Activated B cell treated with CpG ODN at 0.5 μM for 24 hours (primary cell): Measurements from ENCODE around the gene MTHFD1. TPM values are rescaled to one million over a fixed set of nuclear protein-coding genes. Genes with fewer than 3 reads are reported as not detected.

Source experiments
- ATAC-seq: fragments of 200-7000 bp; cut with Tn5 transposase; one replicate; pipeline ENCODE4 v1.10.0; 2021; ENCODE audit warnings: low read depth, mild to moderate bottlenecking, moderate library complexity
- CTCF ChIA-PET: fragments of 350-600 bp; sonication (Branson Sonifier 250); formaldehyde crosslinking; loops from one replicate; lab custom pipeline; 2021; ENCODE audit warnings: antibody characterized with exemption; lab: Charles Lee
- POLR2A ChIA-PET: fragments of 350-600 bp; sonication (Branson Sonifier 250); formaldehyde crosslinking; loops from one replicate; lab custom pipeline; 2021; ENCODE audit warnings: antibody characterized with exemption; lab: Charles Lee
- DNase-seq: peaks from one replicate; pipeline ENCODE4 v3.0.0; 2022
- H3K27ac Mint-ChIP-seq: one replicate; pipeline ENCODE4 v1.8.0; 2020; ENCODE audit warnings: mixed read lengths
- H3K27me3 Mint-ChIP-seq: one replicate; pipeline ENCODE4 v1.8.0; 2021; ENCODE audit warnings: mixed read lengths
- H3K36me3 Mint-ChIP-seq: one replicate; pipeline ENCODE4 v1.8.0; 2021; ENCODE audit warnings: low read depth, mixed read lengths
- H3K4me1 Mint-ChIP-seq: one replicate; pipeline ENCODE4 v1.8.0; 2021; ENCODE audit warnings: mixed read lengths
- H3K4me3 Mint-ChIP-seq: one replicate; pipeline ENCODE4 v1.8.0; 2020; ENCODE audit warnings: mild to moderate bottlenecking, mixed read lengths
- H3K9me3 Mint-ChIP-seq: one replicate; pipeline ENCODE4 v1.8.0; 2020; ENCODE audit warnings: mixed read lengths
- intact Hi-C: fragments of 100-400 bp; cut with micrococcal nuclease; formaldehyde crosslinking; loops from one replicate; pipeline ENCODE4 v1.15.1; 2024
- total RNA-seq: library from RNA; stranded (reverse); gene quantifications from 2 replicates; pipeline ENCODE4 v1.2.3, GENCODE V29; 2022
- TF ChIP-seq, protein P1 (sequence below): fragments of 200-600 bp; IDR thresholded peaks from one replicate; pipeline ENCODE4 v1.8.0; 2022; ENCODE audit warnings: antibody characterized with exemption, mild to moderate bottlenecking

Gene MTHFD1
- total RNA-seq, 1 donor from 2014 or later = 98.4 TPM

DNA sequence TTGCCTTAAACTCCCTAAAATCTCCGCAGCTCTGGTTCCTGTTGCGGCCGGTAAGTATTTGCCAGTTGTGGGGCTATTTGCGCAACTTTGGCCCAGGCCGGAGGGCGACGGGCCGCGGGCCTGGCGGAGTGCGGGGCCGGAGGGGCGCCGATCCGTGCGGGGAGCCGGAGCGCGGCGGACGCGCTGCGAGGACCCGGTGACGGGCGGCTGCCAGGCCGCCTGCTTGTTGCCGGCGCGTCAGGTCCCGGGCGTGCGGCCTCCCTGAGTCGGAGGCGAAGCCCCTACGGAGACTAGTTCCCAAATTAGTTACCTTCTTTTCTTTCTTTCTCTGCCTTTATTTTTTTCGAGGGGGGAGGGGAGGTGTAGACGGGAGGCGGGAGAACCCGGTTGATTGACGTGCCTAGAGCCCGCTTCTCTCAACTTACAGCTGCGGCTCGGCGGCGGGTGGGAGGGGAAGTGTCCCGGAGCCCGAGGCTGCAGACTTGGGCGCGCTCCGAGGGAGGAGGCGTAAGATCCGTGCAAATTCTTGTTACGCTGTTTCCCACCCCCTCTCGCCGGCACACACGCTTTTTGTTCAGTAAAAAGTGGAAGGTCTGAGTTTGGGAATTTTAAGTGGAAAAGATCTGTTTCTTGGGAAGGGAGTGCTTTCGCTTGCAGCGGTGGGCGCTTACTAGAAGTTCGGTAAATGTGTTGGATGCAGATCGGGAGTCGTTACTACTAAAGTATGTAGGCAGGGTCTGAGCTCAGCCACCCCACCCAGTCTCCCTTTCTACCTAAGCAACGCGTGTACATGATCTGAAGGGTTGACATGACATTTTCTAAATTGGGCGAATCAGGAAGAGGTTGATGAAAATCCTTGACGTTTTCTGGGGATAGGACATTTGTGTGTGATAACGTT, 117.0 kb downstream of the MTHFD1 start:
- Mint-ChIP-seq H3K9me3 (no peaks in the 10 kb centered on the region), H3K27me3 (no peaks in the 10 kb centered on the region), H3K27ac (peak overlapping the region; percentile 100), H3K4me3 (peak overlapping the region; percentile 97), H3K4me1 (peaks cover 79% of the 10 kb centered on the region), H3K36me3 (peaks cover 19% of the 10 kb centered on the region)
- peak; percentile 30 for ATAC-seq
- intact Hi-C loops = loop anchor here (1.0 to 10.0 kb wide), 8 partner anchors 167 to 1030 kb away; partner anchors contain the start of genes FNTB, PPP2R5E, SGPP1 and SYNE2
- ChIA-PET POLR2A (interaction anchor here (0.6 to 4.5 kb wide), 23 partner anchors 8 to 863 kb away, joined by 3 to 60 read pairs (median 6); partner anchors contain the start of genes HSPA2, MTHFD1 and WDR89), CTCF (interaction anchor here (1.0 kb wide), 1 partner anchor 166 kb away, joined by 3 read pairs; no protein-coding TSS in a partner anchor)
- peak; percentile 76 for DNase-seq
- TF ChIP-seq, protein P1, sequence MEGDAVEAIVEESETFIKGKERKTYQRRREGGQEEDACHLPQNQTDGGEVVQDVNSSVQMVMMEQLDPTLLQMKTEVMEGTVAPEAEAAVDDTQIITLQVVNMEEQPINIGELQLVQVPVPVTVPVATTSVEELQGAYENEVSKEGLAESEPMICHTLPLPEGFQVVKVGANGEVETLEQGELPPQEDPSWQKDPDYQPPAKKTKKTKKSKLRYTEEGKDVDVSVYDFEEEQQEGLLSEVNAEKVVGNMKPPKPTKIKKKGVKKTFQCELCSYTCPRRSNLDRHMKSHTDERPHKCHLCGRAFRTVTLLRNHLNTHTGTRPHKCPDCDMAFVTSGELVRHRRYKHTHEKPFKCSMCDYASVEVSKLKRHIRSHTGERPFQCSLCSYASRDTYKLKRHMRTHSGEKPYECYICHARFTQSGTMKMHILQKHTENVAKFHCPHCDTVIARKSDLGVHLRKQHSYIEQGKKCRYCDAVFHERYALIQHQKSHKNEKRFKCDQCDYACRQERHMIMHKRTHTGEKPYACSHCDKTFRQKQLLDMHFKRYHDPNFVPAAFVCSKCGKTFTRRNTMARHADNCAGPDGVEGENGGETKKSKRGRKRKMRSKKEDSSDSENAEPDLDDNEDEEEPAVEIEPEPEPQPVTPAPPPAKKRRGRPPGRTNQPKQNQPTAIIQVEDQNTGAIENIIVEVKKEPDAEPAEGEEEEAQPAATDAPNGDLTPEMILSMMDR = no peak

DNA sequence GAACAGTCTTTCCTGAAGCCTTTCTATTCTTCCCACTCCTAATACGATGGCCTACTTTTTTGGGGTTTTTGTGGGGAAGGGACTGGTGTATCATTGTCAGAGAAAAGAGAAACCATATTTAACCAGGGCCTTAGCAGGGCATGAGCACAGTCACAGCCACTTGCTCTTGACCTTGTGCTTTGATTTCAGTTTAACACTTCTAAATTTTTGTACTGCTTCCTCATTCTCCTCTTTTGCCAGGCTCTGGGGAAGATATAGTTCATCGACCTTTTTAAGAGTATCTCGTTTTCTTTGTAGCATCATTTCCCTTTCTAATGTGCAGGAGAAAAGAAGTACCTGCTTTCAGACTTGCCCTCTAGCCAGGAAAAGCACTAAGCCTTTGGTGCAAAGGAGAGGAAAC, 118.6 kb downstream of the MTHFD1 start:
- peaks cover 79% of the 10 kb centered on the region for H3K4me1 Mint-ChIP-seq
- ATAC-seq (no peak), DNase-seq (no peak)
- ChIA-PET CTCF (interaction anchor here (1.5 kb wide), 1 partner anchor 77 kb away, joined by 3 read pairs; no protein-coding TSS in a partner anchor), POLR2A (interaction anchor here (1.3 to 3.0 kb wide), 2 partner anchors 37 to 119 kb away, joined by 3 to 11 read pairs; partner anchors contain the start of gene MTHFD1)
- peak overlapping the region; percentile 97 for H3K4me3 Mint-ChIP-seq
- no peaks in the 10 kb centered on the region for H3K9me3 Mint-ChIP-seq
- peak overlapping the region; percentile 100 for H3K27ac Mint-ChIP-seq
- intact Hi-C loops = loop anchor here (10.0 kb wide), 3 partner anchors 478 to 1032 kb away; partner anchors contain the start of genes FNTB and SYNE2
- H3K27me3 Mint-ChIP-seq = no peaks in the 10 kb centered on the region
- TF ChIP-seq, protein P1 = no peak
- peaks cover 25% of the 10 kb centered on the region for H3K36me3 Mint-ChIP-seq

DNA sequence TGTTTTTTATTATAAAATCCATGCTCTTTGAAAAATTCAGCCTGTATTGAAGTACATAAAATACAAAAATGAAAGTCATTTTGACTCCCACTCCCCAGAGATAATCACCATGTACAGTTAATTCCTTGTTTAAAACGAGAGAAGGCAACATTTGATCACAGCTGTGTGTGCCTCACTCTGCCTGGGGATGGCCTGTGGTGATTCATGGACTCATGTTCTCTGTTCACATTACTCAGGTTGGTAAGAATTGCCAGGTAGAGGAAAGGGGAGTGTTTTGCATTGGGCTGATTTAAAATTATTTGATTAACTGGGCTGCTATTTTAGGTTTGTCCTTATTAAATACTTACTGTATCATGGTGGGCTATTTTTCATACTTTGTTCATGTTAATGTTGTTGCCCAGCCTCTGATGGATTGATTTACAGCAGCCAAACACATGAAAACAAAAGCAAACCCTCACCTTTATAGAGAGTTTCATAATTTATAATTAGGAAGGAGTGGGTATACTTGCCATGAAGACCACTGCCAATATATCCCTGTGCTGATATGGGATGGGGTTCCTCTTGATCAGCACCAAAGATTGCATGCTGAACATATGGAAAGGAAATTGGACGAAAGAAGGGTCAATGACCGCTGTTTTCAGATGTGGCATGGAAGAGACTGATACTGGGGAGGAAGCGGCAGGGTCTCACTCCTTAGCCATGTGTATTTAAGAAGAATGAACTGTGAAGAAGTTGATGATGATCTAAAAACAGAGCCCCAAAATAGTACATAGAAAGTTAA, 119.4 kb downstream of the MTHFD1 start:
- TF ChIP-seq, protein P1 = no peak
- Mint-ChIP-seq H3K27me3 (no peaks in the 10 kb centered on the region), H3K27ac (peak overlapping the region; percentile 100), H3K36me3 (peaks cover 30% of the 10 kb centered on the region), H3K4me3 (peak overlapping the region; percentile 97), H3K9me3 (no peaks in the 10 kb centered on the region), H3K4me1 (peaks cover 75% of the 10 kb centered on the region)
- POLR2A ChIA-PET = interaction anchor here (0.6 to 3.0 kb wide), 6 partner anchors 12 to 120 kb away, joined by 3 to 11 read pairs (median 4); partner anchors contain the start of genes HSPA2 and MTHFD1
- DNase-seq (no peak), ATAC-seq (no peak)
- CTCF ChIA-PET = interaction anchor here (1.5 to 4.6 kb wide), 3 partner anchors 78 to 164 kb away, joined by 3 to 41 read pairs (median 33); no protein-coding TSS in a partner anchor
- intact Hi-C loops = loop anchor here (10.0 kb wide), 3 partner anchors 477 to 1033 kb away; partner anchors contain the start of genes FNTB and SYNE2

DNA sequence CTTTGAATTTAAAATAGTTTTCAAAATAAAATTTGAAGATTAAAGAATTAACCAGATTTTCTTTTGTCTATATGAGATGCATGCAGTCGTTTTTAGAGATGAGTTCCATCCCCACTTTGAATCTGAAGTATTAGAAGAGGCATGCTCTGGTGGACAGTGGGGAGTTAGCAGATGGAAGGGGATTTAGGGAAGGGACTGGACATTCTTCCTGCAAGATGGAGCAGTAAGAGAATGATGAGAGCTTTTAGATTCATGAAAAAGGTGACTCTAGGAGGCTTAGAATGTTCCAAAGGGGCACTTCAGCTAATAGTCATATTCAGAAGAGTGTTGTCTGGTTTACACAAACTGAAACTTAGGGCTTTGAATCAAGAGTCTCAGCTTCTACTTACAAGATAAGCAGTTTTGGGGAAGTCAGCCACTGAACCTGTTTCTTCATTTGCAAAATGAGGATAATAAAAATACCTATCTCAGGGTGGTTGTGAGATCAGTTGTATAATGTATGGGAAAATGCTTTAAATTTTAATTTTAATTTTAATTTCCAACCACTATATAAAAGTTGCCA, 120.1 kb downstream of the MTHFD1 start:
- ATAC-seq = no peak

More for the DNA sequence above, 120.1 kb downstream of the MTHFD1 start:
- H3K36me3 Mint-ChIP-seq = peaks cover 27% of the 10 kb centered on the region
- H3K4me3 Mint-ChIP-seq = peak overlapping the region; percentile 97
- no peaks in the 10 kb centered on the region for H3K27me3 Mint-ChIP-seq
- intact Hi-C loops = loop anchor here (10.0 kb wide), 3 partner anchors 477 to 1033 kb away; partner anchors contain the start of genes FNTB and SYNE2
- H3K4me1 Mint-ChIP-seq = peaks cover 76% of the 10 kb centered on the region
- TF ChIP-seq, protein P1 = no peak
- POLR2A ChIA-PET = interaction anchor here (0.6 to 3.0 kb wide), 6 partner anchors 11 to 273 kb away, joined by 3 to 11 read pairs (median 4); partner anchors contain the start of genes HSPA2 and MTHFD1
- no peaks in the 10 kb centered on the region for H3K9me3 Mint-ChIP-seq
- no peak for DNase-seq
- CTCF ChIA-PET = interaction anchor here (4.0 to 4.6 kb wide), 2 partner anchors 79 to 165 kb away, joined by 33 to 41 read pairs; no protein-coding TSS in a partner anchor
- peak overlapping the region; percentile 100 for H3K27ac Mint-ChIP-seq
